GM23338 (cell line): ENCODE results near the gene FBXO46.

Experiments used
- EZH2 ChIP-seq: fragments of 200-600 bp; sonication (generic); IDR thresholded peaks from one replicate; pipeline ENCODE4 v1.8.0; 2017; ENCODE audit warnings: antibody characterized with exemption, mild to moderate bottlenecking, low read depth; ENCODE audit not compliant: unreplicated experiment
- EZH2phosphoT487 ChIP-seq: fragments of 200-600 bp; sonication (generic); IDR thresholded peaks from one replicate; pipeline ENCODE4 v1.8.1; 2018; ENCODE audit warnings: antibody characterized with exemption; ENCODE audit not compliant: unreplicated experiment
- POLR2AphosphoS5 ChIP-seq: IDR thresholded peaks from 2 replicates; pipeline ENCODE4 v1.6.1; 2016; ENCODE audit warnings: antibody characterized with exemption, low read depth
- REST ChIP-seq: IDR thresholded peaks from one replicate; pipeline ENCODE4 v1.6.1; 2018; ENCODE audit warnings: antibody characterized with exemption; ENCODE audit not compliant: unreplicated experiment
- TF ChIP-seq, protein P1 (sequence below), 2 experiments: fragments of 200-600 bp in 1 of 2; sonication (generic) in 1 of 2; conservative IDR thresholded peaks; 2 replicates each; pipeline versions ENCODE4 v1.5.1 to v1.6.1; 2016 to 2017; ENCODE audit warnings: antibody characterized with exemption in 2 of 2, low read depth in 2 of 2, mild to moderate bottlenecking in 2 of 2, moderate library complexity in 1 of 2

DNA sequence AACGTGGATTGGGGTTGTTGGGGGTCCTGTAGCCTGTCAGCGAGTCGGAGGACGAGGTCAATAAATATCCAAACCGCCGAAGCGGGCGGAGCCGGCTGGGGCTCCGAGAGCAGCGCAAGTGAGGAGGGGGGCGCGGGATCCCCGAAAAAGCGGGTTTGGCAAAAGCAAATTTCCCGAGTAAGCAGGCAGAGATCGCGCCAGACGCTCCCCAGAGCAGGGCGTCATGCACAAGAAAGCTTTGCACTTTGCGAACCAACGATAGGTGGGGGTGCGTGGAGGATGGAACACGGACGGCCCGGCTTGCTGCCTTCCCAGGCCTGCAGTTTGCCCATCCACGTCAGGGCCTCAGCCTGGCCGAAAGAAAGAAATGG is 39.1 kb upstream of the FBXO46 start:
- TF ChIP-seq, protein P1, sequence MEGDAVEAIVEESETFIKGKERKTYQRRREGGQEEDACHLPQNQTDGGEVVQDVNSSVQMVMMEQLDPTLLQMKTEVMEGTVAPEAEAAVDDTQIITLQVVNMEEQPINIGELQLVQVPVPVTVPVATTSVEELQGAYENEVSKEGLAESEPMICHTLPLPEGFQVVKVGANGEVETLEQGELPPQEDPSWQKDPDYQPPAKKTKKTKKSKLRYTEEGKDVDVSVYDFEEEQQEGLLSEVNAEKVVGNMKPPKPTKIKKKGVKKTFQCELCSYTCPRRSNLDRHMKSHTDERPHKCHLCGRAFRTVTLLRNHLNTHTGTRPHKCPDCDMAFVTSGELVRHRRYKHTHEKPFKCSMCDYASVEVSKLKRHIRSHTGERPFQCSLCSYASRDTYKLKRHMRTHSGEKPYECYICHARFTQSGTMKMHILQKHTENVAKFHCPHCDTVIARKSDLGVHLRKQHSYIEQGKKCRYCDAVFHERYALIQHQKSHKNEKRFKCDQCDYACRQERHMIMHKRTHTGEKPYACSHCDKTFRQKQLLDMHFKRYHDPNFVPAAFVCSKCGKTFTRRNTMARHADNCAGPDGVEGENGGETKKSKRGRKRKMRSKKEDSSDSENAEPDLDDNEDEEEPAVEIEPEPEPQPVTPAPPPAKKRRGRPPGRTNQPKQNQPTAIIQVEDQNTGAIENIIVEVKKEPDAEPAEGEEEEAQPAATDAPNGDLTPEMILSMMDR (conservative IDR thresholded peaks at IDR 0.05; ENCODE audit: low read depth in 2 of 2), result no peak
- no peak for TF ChIP-seq REST
- TF ChIP-seq EZH2, result no peak
- no peak; the same call in 1 of the 2 replicates for TF ChIP-seq POLR2AphosphoS5
- TF ChIP-seq EZH2phosphoT487, result no peak
